ENCODE measurements around the gene WDR45.

The WDR45 gene

DNA sequence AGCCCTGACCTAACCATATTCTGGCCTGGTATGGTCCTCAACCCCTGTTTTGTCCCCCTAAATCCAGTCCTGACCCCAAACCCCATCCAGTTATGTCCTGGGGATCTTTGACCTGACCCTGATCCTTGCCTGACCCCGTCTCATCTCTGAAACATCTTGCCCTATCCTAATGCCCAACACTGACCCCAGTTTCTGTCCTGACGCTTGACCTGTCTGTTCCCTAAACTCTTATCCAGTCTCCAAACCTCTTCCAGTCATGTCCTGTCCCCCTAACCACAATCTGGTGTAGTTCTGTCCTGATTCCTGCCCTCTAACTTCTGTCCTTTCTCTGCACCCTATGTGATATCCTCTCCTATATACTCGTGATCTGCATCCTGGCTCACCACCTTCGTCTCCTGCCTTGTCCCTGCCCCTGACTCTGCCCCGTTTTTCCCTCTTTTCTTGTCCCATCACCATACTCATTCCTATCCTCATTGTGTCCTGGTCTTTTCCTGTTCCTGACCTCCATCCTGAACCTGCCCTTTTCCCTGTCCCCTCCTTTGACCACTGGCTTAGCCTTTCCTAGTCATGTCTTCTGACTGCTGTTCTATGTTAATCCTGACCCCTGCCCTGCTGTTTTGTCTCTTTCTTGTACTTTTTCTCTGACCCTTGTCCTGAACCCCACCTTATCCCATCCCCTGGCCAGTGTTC lies 25.5 kb downstream of the WDR45 start:
- H3K4me3 ChIP-seq (replicated peaks; ENCODE audit: insufficient read depth, low read length) = no peak overlapping the region
- DNase-seq (ENCODE audit: low read depth in 1 of 2, low spot score in 1 of 2) = no peak
- no peak for TF ChIP-seq GABPA (IDR thresholded peaks at IDR 0.05; ENCODE audit: low read depth)
- TF ChIP-seq, protein P1, sequence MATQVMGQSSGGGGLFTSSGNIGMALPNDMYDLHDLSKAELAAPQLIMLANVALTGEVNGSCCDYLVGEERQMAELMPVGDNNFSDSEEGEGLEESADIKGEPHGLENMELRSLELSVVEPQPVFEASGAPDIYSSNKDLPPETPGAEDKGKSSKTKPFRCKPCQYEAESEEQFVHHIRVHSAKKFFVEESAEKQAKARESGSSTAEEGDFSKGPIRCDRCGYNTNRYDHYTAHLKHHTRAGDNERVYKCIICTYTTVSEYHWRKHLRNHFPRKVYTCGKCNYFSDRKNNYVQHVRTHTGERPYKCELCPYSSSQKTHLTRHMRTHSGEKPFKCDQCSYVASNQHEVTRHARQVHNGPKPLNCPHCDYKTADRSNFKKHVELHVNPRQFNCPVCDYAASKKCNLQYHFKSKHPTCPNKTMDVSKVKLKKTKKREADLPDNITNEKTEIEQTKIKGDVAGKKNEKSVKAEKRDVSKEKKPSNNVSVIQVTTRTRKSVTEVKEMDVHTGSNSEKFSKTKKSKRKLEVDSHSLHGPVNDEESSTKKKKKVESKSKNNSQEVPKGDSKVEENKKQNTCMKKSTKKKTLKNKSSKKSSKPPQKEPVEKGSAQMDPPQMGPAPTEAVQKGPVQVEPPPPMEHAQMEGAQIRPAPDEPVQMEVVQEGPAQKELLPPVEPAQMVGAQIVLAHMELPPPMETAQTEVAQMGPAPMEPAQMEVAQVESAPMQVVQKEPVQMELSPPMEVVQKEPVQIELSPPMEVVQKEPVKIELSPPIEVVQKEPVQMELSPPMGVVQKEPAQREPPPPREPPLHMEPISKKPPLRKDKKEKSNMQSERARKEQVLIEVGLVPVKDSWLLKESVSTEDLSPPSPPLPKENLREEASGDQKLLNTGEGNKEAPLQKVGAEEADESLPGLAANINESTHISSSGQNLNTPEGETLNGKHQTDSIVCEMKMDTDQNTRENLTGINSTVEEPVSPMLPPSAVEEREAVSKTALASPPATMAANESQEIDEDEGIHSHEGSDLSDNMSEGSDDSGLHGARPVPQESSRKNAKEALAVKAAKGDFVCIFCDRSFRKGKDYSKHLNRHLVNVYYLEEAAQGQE (IDR thresholded peaks at IDR 0.05; ENCODE audit: insufficient replicate concordance, low read depth) = no peak
- TF ChIP-seq, protein P2, sequence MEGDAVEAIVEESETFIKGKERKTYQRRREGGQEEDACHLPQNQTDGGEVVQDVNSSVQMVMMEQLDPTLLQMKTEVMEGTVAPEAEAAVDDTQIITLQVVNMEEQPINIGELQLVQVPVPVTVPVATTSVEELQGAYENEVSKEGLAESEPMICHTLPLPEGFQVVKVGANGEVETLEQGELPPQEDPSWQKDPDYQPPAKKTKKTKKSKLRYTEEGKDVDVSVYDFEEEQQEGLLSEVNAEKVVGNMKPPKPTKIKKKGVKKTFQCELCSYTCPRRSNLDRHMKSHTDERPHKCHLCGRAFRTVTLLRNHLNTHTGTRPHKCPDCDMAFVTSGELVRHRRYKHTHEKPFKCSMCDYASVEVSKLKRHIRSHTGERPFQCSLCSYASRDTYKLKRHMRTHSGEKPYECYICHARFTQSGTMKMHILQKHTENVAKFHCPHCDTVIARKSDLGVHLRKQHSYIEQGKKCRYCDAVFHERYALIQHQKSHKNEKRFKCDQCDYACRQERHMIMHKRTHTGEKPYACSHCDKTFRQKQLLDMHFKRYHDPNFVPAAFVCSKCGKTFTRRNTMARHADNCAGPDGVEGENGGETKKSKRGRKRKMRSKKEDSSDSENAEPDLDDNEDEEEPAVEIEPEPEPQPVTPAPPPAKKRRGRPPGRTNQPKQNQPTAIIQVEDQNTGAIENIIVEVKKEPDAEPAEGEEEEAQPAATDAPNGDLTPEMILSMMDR (IDR thresholded peaks at IDR 0.05; ENCODE audit: insufficient read depth, low read length) = no peak
- no peak for TF ChIP-seq SPI1 (IDR thresholded peaks at IDR 0.05; ENCODE audit: borderline replicate concordance, low read depth)
- H3K27ac ChIP-seq (replicated peaks) = no peak overlapping the region
- H3K27me3 ChIP-seq (ENCODE audit: insufficient read depth, poor library complexity, severe bottlenecking) = no peaks in the 10 kb centered on the region

DNA sequence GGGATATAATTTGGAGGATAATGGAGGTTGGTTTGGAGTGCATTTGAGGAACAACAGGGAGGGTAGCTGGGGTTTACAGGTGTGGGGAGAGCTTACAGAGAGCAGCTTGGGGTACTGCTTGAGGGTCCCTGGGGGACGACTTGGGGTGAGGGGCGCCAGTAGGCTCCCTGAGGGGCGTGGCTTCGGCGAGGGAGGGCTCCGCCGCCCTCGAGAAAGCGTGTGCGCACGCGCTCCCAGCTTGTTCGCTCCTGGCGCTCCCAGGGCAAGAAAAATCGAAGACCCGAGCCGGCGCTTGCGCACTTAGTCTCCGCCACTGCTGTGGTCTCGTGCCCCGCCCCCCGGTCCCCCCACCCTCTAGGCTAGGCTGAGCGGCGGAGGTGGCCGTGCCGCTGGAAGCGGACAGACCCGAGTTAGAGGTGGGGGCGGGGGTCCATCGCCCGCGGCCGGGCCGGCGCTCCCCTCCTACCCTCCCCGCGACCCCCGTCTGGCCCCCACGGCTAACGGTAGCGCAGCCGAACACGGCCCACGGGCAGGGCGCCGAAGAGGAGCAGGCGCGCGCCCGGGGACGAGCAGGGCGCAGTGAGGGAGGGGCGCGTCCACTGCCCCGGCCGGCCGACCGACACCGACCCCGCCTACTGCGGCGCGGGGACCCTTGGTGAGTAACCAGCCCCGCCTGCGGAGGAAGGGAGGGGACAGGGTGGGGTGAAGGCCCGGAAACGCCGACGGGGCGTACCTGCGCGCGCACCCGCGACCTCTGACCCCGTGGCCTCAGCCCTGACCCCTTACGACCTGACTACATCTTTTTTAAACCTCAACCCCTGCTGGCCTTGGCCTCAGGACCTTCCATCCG lies 26.2 kb downstream of the WDR45 start:
- H3K4me3 ChIP-seq (replicated peaks; ENCODE audit: insufficient read depth, low read length) = no peak overlapping the region; the same call in 1 of the 2 replicates
- H3K27ac ChIP-seq (replicated peaks) = no peak overlapping the region
- H3K27me3 ChIP-seq (ENCODE audit: insufficient read depth, poor library complexity, severe bottlenecking) = no peaks in the 10 kb centered on the region
- TF ChIP-seq GABPA (IDR thresholded peaks at IDR 0.05; ENCODE audit: low read depth) (no peak), POLR2AphosphoS5 (IDR thresholded peaks at IDR 0.05; ENCODE audit: low read depth) (no peak), SPI1 (IDR thresholded peaks at IDR 0.05; ENCODE audit: borderline replicate concordance, low read depth) (no peak)
- TF ChIP-seq, protein P2 (IDR thresholded peaks at IDR 0.05; ENCODE audit: insufficient read depth, low read length) = no peak
- TF ChIP-seq, protein P1 (IDR thresholded peaks at IDR 0.05; ENCODE audit: insufficient replicate concordance, low read depth) = no peak
- no peak for DNase-seq (ENCODE audit: low read depth in 1 of 2, low spot score in 1 of 2)

DNA sequence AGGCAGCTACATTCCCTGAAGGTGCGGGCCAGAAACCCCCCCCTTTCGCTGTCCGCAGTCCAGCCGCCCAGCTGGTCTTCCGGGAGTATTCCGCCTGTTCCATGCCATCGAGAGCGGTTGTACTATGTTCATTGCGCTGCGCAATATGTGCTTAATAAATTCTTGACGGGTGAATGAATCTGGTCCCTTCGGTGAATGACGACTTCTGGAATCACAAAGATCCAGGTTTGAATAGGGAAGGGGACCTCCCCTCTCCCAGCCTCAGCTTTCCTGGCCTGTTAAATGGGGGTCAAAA lies 35.8 kb downstream of the WDR45 start:
- no peaks in the 10 kb centered on the region for H3K27me3 ChIP-seq (ENCODE audit: insufficient read depth, poor library complexity, severe bottlenecking)
- TF ChIP-seq, protein P1 (IDR thresholded peaks at IDR 0.05; ENCODE audit: insufficient replicate concordance, low read depth) = no peak
- TF ChIP-seq POLR2AphosphoS5 (IDR thresholded peaks at IDR 0.05; ENCODE audit: low read depth) = no peak
- no peak for TF ChIP-seq SPI1 (IDR thresholded peaks at IDR 0.05; ENCODE audit: borderline replicate concordance, low read depth)
- TF ChIP-seq GABPA (IDR thresholded peaks at IDR 0.05; ENCODE audit: low read depth) = no peak
- TF ChIP-seq, protein P2 (IDR thresholded peaks at IDR 0.05; ENCODE audit: insufficient read depth, low read length) = no peak
- peak overlapping the region; percentile 46 for H3K27ac ChIP-seq (replicated peaks)
- peak overlapping the region; percentile 27 for H3K4me3 ChIP-seq (replicated peaks; ENCODE audit: insufficient read depth, low read length)
- DNase-seq (ENCODE audit: low read depth in 1 of 2, low spot score in 1 of 2) = no peak

Data from HL-60 (cell line).